ENCODE results near the gene FSTL4. TPM values are rescaled to one million over a fixed set of nuclear protein-coding genes. Genes with fewer than 3 reads are reported as not detected.

FSTL4 gene
- total and polyA plus RNA-seq, 4 donors = 0.02 to 0.18 TPM; not detected in 2

- TF ChIP-seq MAX (IDR thresholded peaks at IDR 0.05) = no peak
- TF ChIP-seq REST (IDR thresholded peaks at IDR 0.05) = no peak
- no peak for TF ChIP-seq CTCF (IDR thresholded peaks at IDR 0.05; ENCODE audit: low read depth, low read length, missing input control)
- TF ChIP-seq TAF1 (conservative IDR thresholded peaks at IDR 0.05) = no peak
- TF ChIP-seq EGR1 (IDR thresholded peaks at IDR 0.05; ENCODE audit: low read depth in 2 of 2) = no peak
- TF ChIP-seq HNF4G (IDR thresholded peaks at IDR 0.05) = no peak
- no peak for TF ChIP-seq ZBTB33 (IDR thresholded peaks at IDR 0.05)
- no peak for TF ChIP-seq HNF4A (conservative IDR thresholded peaks at IDR 0.05)
- no peak for TF ChIP-seq ATF3 (IDR thresholded peaks at IDR 0.05)
- TF ChIP-seq SP1 (IDR thresholded peaks at IDR 0.05) = no peak
- TF ChIP-seq NR2F2 (IDR thresholded peaks at IDR 0.05) = no peak
- TF ChIP-seq RXRA (IDR thresholded peaks at IDR 0.05) = no peak
- no peak for TF ChIP-seq FOXA2 (IDR thresholded peaks at IDR 0.05)
- TF ChIP-seq FOXA1 (IDR thresholded peaks at IDR 0.05) = no peak
- no peak overlapping the region for H3K4me3 ChIP-seq (ENCODE audit: low read depth in 1 of 3, low read length in 3 of 3)
- no peak for DNase-seq (ENCODE audit: low spot score)
- H3K27ac ChIP-seq (ENCODE audit: low read depth in 1 of 2, low read length in 2 of 2) = no peak overlapping the region
- 90% methylated on average over 10 of the region's 10 CpGs for whole genome bisulfite sequencing
- H3K9me3 ChIP-seq (ENCODE audit: control insufficient read depth in 4 of 4, low read length in 3 of 4) = no peaks in the 10 kb centered on the region
- no peak overlapping the region for H3K9ac ChIP-seq (ENCODE audit: low read depth in 1 of 2, low read length in 2 of 2)
- no peaks in the 10 kb centered on the region for H3K36me3 ChIP-seq (ENCODE audit: control insufficient read depth in 4 of 4, insufficient read depth in 3 of 4, low read depth in 1 of 4, low read length in 3 of 4)
- H3K4me1 ChIP-seq (ENCODE audit: control insufficient read depth in 4 of 4, insufficient read depth in 4 of 4, low read length in 3 of 4) = peaks cover 0 to 4% (median 1%) of the 10 kb centered on the region in 4 donors
- no peaks in the 10 kb centered on the region for H3K27me3 ChIP-seq (ENCODE audit: control insufficient read depth in 4 of 4, insufficient read depth in 4 of 4, low read length in 3 of 4)
Measured at GRCh38 chr5:133449181-133449580, 163.2 kb downstream of the FSTL4 start.

GRCh38 chr5:133446440-133446839 lies 165.9 kb downstream of the FSTL4 start:
- DNase-seq (ENCODE audit: low spot score) = no peak
- TF ChIP-seq FOXA2 (IDR thresholded peaks at IDR 0.05) (no peak), JUND (IDR thresholded peaks at IDR 0.05) (no peak), EGR1 (IDR thresholded peaks at IDR 0.05; ENCODE audit: low read depth in 2 of 2) (no peak), NR2F2 (IDR thresholded peaks at IDR 0.05) (no peak), TAF1 (conservative IDR thresholded peaks at IDR 0.05) (no peak), RXRA (IDR thresholded peaks at IDR 0.05) (no peak), YY1 (IDR thresholded peaks at IDR 0.05) (no peak), SP1 (IDR thresholded peaks at IDR 0.05) (no peak), REST (IDR thresholded peaks at IDR 0.05) (no peak), FOXA1 (IDR thresholded peaks at IDR 0.05) (no peak), ATF3 (IDR thresholded peaks at IDR 0.05) (no peak), CTCF (IDR thresholded peaks at IDR 0.05; ENCODE audit: low read depth, low read length, missing input control) (no peak), HNF4A (conservative IDR thresholded peaks at IDR 0.05) (no peak), HNF4G (IDR thresholded peaks at IDR 0.05) (no peak), MAX (IDR thresholded peaks at IDR 0.05) (no peak)

More at GRCh38 chr5:133446440-133446839, 165.9 kb downstream of the FSTL4 start:
- WGBS = 85% methylated on average over 9 of the region's 9 CpGs
- H3K4me1 ChIP-seq (ENCODE audit: control insufficient read depth in 4 of 4, insufficient read depth in 4 of 4, low read length in 3 of 4) = no peaks in the 10 kb centered on the region
- H3K27me3 ChIP-seq (ENCODE audit: control insufficient read depth in 4 of 4, insufficient read depth in 4 of 4, low read length in 3 of 4) = no peaks in the 10 kb centered on the region
- H3K9me3 ChIP-seq (ENCODE audit: control insufficient read depth in 4 of 4, low read length in 3 of 4) = no peaks in the 10 kb centered on the region
- no peak overlapping the region for H3K9ac ChIP-seq (ENCODE audit: low read depth in 1 of 2, low read length in 2 of 2)
- no peak overlapping the region for H3K27ac ChIP-seq (ENCODE audit: low read depth in 1 of 2, low read length in 2 of 2)
- no peak overlapping the region for H3K4me3 ChIP-seq (ENCODE audit: low read depth in 1 of 3, low read length in 3 of 3)
- H3K36me3 ChIP-seq (ENCODE audit: control insufficient read depth in 4 of 4, insufficient read depth in 3 of 4, low read depth in 1 of 4, low read length in 3 of 4) = no peaks in the 10 kb centered on the region

All from liver (tissue), 9 donors.